Ovary (tissue), 9 donors: ENCODE results near the gene CLIP2. TPM values are rescaled to one million over a fixed set of nuclear protein-coding genes. Genes with fewer than 3 reads are reported as not detected.

Experiments
- DNase-seq, 5 donors: peaks; one replicate each; pipeline ENCODE4 v3.0.0-alpha.2; 2019 to 2020
- H3K27ac ChIP-seq, 2 donors: fragments of 200-600 bp; one replicate each; pipeline versions ENCODE4 v1.5.1 to v1.8.0; 2019 to 2022
- H3K27me3 ChIP-seq: fragments of 200-600 bp; one replicate; pipeline ENCODE4 v1.8.0; 2022
- H3K36me3 ChIP-seq: fragments of 200-600 bp; sonication (generic); one replicate; pipeline ENCODE4 v1.5.1; 2019
- H3K4me1 ChIP-seq: one replicate; pipeline ENCODE4 v1.8.1; 2013; ENCODE audit warnings: mild to moderate bottlenecking, moderate library complexity; ENCODE audit not compliant: insufficient read depth
- H3K4me3 ChIP-seq: fragments of 200-600 bp; sonication (generic); one replicate; pipeline ENCODE4 v1.5.1; 2017
- H3K9me3 ChIP-seq, 2 donors: fragments of 200-600 bp in 1 of 2; sonication (generic) in 1 of 2; one replicate each; pipeline versions ENCODE4 v1.5.1 to v1.8.1; 2013 to 2019; ENCODE audit warnings: mild to moderate bottlenecking in 1 of 2, moderate library complexity in 1 of 2
- EP300 ChIP-seq: sonication (generic); formaldehyde crosslinking; IDR thresholded peaks from one replicate; pipeline ENCODE4 v1.6.1; 2017; ENCODE audit warnings: antibody characterized with exemption
- POLR2A ChIP-seq: fragments of 450-650 bp; IDR thresholded peaks from one replicate; pipeline ENCODE4 v1.6.1; 2017; ENCODE audit warnings: antibody characterized with exemption, mild to moderate bottlenecking, moderate library complexity
- WGBS, 3 donors: extraction: QIAGEN DNeasy Blood & Tissue Kit in 1 of 3; methylation state at CpG; one replicate each; pipeline versions ENCODE4 v1.1.5 to v1.1.7; 2013 to 2017; 5-methylcytosine and 5-hydroxymethylcytosine counted together
- intact Hi-C, 4 donors: fragments of 100-400 bp; cut with DNase I; formaldehyde crosslinking; loops; one replicate each; pipeline versions ENCODE4 v1.11.0 to v1.15.1; 2022 to 2023
- polyA plus RNA-seq, 2 donors: library from polyadenylated mRNA; stranded (reverse); fragments of 200-250 nt in 1 of 2; fragments of 350-450 nt in 1 of 2; fragmentation: Illumina TruSeq in 1 of 2; extraction: RNeasy Lipid Tissue Mini Kit (QIAGEN cat#74804) in 1 of 2; gene quantifications; one replicate each; pipeline ENCODE4 v1.2.3, GENCODE V29; 2013 to 2014
- total RNA-seq, 7 donors: library from RNA; depleted of rRNA in 2 of 7; stranded (reverse); fragments of >200 nt in 2 of 7; fragmentation: NEBNext Ultra II Directional in 3 of 7; extraction: Animal tissue kit (Norgen Biotek cat#: 25700) in 3 of 7; gene quantifications; one replicate each; pipeline versions ENCODE4 v1.1.0 to v1.2.4, GENCODE V29; 2016 to 2023
- TF ChIP-seq, protein P1 (sequence below), 3 donors: fragments of 450-650 bp in 2 of 3; fragments of 200-600 bp in 1 of 3; IDR thresholded peaks; one replicate each; pipeline versions ENCODE4 v1.5.1 to v1.8.0; 2016 to 2022; ENCODE audit warnings: antibody characterized with exemption in 3 of 3, mild to moderate bottlenecking in 1 of 3
- donor health status: DM: no; HTN: no; CAD: no; lungs with moderate emphysema.
- donor health status: DM: no; HTN: no; CAD: no.
- donor health status: Bipolar disorder and iron deficiency.
- donor health status: DM: yes; HTN: yes; CAD: no.
- donor health status: DM: no; HTN: no; CAD: no.
- donor health status: DM: yes; HTN: yes; CAD: no.

The CLIP2 gene
- total and polyA plus RNA-seq, 9 donors = 5.1 to 51.5 (median 28.9) TPM

DNA sequence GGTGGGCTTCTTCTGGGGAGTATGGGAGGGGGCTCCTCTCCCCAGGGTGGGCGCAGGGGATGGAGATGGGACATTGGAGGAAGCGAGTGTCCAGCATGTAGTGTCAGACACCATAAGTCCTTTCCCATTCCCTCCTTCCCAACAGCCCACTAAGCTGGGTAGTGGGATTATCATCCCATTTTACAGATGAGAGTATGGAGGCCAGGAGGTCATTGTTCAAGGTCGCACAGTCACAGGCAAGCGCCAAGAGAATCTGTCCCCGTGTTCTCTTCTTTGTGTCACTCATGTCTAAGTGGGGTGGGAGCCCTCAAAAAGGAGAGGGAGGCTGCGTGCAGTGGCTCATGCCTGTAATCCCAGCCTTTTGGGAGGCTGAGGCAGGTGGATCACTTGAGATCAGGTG, 64.8 kb downstream of the CLIP2 start:
- WGBS, 3 donors = 91 to 95% (median 95%) methylated on average over 6 of the region's 6 CpGs
- no peaks in the 10 kb centered on the region for H3K36me3 ChIP-seq
- intact Hi-C loops = no loop called here

GRCh38 chr7:74355091-74355490, 65.9 kb downstream of the CLIP2 start:
- Histone ChIP-seq H3K27ac (no peak overlapping the region), H3K27me3 (no peaks in the 10 kb centered on the region), H3K36me3 (no peaks in the 10 kb centered on the region), H3K9me3 (peaks cover 0 to 5% of the 10 kb centered on the region in 2 donors), H3K4me1 (no peaks in the 10 kb centered on the region), H3K4me3 (no peak overlapping the region)
- 71 to 77% (median 72%) methylated on average over 4 of the region's 4 CpGs for WGBS, 3 donors
- intact Hi-C loops = no loop called here
- TF ChIP-seq, protein P1, sequence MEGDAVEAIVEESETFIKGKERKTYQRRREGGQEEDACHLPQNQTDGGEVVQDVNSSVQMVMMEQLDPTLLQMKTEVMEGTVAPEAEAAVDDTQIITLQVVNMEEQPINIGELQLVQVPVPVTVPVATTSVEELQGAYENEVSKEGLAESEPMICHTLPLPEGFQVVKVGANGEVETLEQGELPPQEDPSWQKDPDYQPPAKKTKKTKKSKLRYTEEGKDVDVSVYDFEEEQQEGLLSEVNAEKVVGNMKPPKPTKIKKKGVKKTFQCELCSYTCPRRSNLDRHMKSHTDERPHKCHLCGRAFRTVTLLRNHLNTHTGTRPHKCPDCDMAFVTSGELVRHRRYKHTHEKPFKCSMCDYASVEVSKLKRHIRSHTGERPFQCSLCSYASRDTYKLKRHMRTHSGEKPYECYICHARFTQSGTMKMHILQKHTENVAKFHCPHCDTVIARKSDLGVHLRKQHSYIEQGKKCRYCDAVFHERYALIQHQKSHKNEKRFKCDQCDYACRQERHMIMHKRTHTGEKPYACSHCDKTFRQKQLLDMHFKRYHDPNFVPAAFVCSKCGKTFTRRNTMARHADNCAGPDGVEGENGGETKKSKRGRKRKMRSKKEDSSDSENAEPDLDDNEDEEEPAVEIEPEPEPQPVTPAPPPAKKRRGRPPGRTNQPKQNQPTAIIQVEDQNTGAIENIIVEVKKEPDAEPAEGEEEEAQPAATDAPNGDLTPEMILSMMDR (IDR thresholded peaks at IDR 0.05) = no peak
- no peak for TF ChIP-seq EP300
- TF ChIP-seq POLR2A = no peak
- peak in 4 of 5 donors; percentile 44 to 56 (median 50) for DNase-seq

More for the DNA sequence above, 64.8 kb downstream of the CLIP2 start:
- H3K27ac ChIP-seq = no peak overlapping the region
- no peak overlapping the region for H3K4me3 ChIP-seq
- no peaks in the 10 kb centered on the region for H3K4me1 ChIP-seq
- TF ChIP-seq EP300 (no peak), POLR2A (no peak)
- TF ChIP-seq, protein P1 (IDR thresholded peaks at IDR 0.05) = no peak
- no peak for DNase-seq
- H3K27me3 ChIP-seq = no peaks in the 10 kb centered on the region
- H3K9me3 ChIP-seq = peaks cover 0 to 5% of the 10 kb centered on the region in 2 donors

GRCh38 chr7:74356589-74357315, 67.5 kb downstream of the CLIP2 start:
- Histone ChIP-seq H3K4me3 (no peak overlapping the region), H3K27ac (no peak overlapping the region), H3K4me1 (no peaks in the 10 kb centered on the region), H3K36me3 (no peaks in the 10 kb centered on the region), H3K9me3 (peaks cover 0 to 5% of the 10 kb centered on the region in 2 donors), H3K27me3 (no peaks in the 10 kb centered on the region)
- DNase-seq = no peak
- 97 to 98% (median 97%) methylated on average over 10 of the region's 10 CpGs for WGBS, 3 donors
- no peak for TF ChIP-seq POLR2A
- TF ChIP-seq EP300 = no peak
- TF ChIP-seq, protein P1 (IDR thresholded peaks at IDR 0.05) = no peak
- intact Hi-C loops = no loop called here

DNA sequence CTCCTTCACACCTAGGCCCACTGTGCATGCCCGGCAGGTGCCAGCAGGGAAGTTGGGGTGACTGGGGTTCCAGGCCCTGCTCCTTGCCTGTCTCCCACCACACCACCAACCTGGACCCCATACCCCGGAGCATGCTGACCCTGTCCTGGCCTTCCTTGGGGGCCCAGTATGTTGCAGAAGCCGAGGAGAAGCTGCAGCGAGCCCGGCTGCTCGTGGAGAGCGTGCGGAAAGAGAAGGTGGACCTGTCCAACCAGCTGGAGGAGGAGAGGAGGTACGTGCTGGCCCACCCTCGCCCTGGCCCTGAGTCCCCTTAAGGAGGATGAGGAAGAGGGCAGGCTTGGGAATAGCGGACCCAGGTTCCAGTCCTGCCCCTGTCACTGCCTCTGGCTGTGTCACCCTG, 70.8 kb downstream of the CLIP2 start:
- no peak for DNase-seq
- H3K4me3 ChIP-seq = no peak overlapping the region
- WGBS, 3 donors = 93 to 94% (median 93%) methylated on average over 11 of the region's 11 CpGs
- TF ChIP-seq, protein P1 (IDR thresholded peaks at IDR 0.05) = no peak
- TF ChIP-seq POLR2A (no peak), EP300 (no peak)
- no peaks in the 10 kb centered on the region for H3K27me3 ChIP-seq
- peaks cover 0 to 5% of the 10 kb centered on the region in 2 donors for H3K9me3 ChIP-seq
- intact Hi-C loops = loop anchor here in 2 of 4 donors (10.0 kb wide), 1 partner anchor 65 kb away; no protein-coding TSS in a partner anchor
- H3K27ac ChIP-seq = no peak overlapping the region
- H3K36me3 ChIP-seq = no peaks in the 10 kb centered on the region
- H3K4me1 ChIP-seq = no peaks in the 10 kb centered on the region
